ENCODE measurements around the gene CAMK1G. TPM values are rescaled to one million over a fixed set of nuclear protein-coding genes. Genes with fewer than 3 reads are reported as not detected.

The CAMK1G gene
- total RNA-seq, 1 donor from 2014 or later = 2.4 TPM

DNA sequence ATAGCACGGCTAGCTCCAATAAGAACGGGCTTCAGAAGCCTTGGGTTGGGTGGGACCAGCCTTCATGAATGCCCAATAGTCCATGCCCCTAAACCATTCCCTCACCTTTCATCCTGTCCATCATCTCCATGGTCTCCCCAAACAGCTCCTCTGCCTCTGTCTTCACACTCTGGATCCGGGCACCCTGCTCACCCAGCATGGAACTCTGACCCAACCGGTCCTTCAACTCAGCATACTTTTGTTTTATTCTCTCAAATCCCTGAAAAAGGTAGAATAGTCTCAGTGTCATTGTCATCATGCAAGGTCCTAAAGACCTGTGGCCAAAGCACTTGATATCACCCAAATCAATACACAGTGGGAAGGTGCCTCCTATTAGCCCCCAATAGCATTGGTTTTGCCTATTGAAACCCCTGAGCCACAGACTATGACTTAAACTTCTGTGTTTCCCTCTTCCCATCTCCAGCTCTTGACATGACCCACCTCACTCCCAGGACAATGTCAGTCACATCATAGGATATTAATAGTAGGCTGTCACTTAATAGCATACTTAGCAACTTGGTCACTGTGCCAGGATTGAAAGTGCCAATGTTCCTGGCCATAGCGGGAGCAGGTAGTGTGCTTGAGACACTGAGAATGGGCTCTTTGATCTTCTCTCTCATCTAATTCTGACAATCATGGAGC, 33.0 kb downstream of the CAMK1G start:
- DNase-seq (ENCODE audit: low spot score, unreplicated experiment) = no peak
- H3K27me3 Mint-ChIP-seq = no peaks in the 10 kb centered on the region
- no peaks in the 10 kb centered on the region for H3K4me1 Mint-ChIP-seq (ENCODE audit: low read depth)
- H3K36me3 Mint-ChIP-seq (ENCODE audit: insufficient read depth) = peaks cover 12% of the 10 kb centered on the region
- TF ChIP-seq, protein P1, sequence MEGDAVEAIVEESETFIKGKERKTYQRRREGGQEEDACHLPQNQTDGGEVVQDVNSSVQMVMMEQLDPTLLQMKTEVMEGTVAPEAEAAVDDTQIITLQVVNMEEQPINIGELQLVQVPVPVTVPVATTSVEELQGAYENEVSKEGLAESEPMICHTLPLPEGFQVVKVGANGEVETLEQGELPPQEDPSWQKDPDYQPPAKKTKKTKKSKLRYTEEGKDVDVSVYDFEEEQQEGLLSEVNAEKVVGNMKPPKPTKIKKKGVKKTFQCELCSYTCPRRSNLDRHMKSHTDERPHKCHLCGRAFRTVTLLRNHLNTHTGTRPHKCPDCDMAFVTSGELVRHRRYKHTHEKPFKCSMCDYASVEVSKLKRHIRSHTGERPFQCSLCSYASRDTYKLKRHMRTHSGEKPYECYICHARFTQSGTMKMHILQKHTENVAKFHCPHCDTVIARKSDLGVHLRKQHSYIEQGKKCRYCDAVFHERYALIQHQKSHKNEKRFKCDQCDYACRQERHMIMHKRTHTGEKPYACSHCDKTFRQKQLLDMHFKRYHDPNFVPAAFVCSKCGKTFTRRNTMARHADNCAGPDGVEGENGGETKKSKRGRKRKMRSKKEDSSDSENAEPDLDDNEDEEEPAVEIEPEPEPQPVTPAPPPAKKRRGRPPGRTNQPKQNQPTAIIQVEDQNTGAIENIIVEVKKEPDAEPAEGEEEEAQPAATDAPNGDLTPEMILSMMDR (IDR thresholded peaks at IDR 0.05; ENCODE audit: unreplicated experiment) = no peak
- no peak overlapping the region for H3K4me3 Mint-ChIP-seq (ENCODE audit: low read depth)
- H3K27ac Mint-ChIP-seq = no peak overlapping the region
- no peaks in the 10 kb centered on the region for H3K9me3 Mint-ChIP-seq (ENCODE audit: low read depth)

DNA sequence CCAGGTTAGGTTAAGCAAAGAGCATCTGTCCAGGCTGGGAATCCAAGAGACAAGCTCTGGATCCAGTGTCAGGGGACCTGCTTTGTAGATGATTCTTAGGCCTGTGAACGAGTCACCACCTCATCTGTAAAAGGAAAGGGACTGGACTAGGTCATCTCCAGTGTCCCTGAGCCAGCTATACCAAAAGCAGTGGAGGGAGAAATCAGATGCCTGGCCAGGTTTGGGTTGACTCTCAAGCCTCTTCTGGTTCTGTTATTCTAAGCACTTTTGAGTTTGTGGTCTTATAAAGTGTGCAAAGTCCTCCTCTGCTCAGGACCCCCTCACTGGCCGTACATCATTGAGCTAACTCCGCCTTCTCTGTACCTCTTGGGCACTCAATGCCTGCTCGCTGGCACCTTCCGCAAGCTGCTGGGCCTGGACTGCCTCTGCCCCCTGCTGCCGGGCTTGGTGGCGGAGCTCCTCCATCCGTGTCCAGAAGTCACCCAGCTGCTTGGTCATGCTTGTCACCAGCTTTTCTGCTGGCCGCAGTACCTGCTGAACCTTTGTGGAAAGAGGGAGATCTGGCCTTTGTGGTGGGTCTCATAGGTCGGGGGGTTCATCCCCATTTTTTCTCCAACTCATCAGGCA, 33.6 kb downstream of the CAMK1G start:
- H3K36me3 Mint-ChIP-seq (ENCODE audit: insufficient read depth) = peaks cover 12% of the 10 kb centered on the region
- TF ChIP-seq, protein P1 (IDR thresholded peaks at IDR 0.05; ENCODE audit: unreplicated experiment) = no peak
- H3K4me3 Mint-ChIP-seq (ENCODE audit: low read depth) = no peak overlapping the region
- no peak overlapping the region for H3K27ac Mint-ChIP-seq
- peaks cover 2% of the 10 kb centered on the region for H3K27me3 Mint-ChIP-seq
- DNase-seq (ENCODE audit: low spot score, unreplicated experiment) = no peak
- H3K9me3 Mint-ChIP-seq (ENCODE audit: low read depth) = no peaks in the 10 kb centered on the region
- no peaks in the 10 kb centered on the region for H3K4me1 Mint-ChIP-seq (ENCODE audit: low read depth)

DNA sequence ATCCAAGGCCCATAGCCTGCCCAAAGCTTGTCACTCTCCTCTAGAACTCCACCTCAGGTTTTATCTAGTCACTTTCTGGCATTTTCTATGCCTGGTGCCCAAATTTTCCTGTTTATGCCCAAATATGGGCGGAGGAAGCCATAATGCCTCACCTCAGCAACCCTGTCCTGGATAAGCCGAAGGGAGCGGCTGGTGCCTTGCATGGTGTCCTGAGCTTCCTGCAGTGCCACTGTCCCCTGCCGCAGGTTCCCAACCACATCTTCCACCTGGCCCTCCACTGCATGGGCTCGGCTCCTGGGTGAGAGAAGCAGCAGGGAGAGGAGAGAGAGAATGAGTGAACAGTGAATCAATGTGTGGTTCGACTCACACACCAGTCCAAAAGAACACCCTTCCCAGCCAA, 34.2 kb downstream of the CAMK1G start:
- Mint-ChIP-seq H3K27ac (no peak overlapping the region), H3K36me3 (ENCODE audit: insufficient read depth) (peaks cover 12% of the 10 kb centered on the region), H3K9me3 (ENCODE audit: low read depth) (no peaks in the 10 kb centered on the region), H3K27me3 (peaks cover 2% of the 10 kb centered on the region), H3K4me1 (ENCODE audit: low read depth) (no peaks in the 10 kb centered on the region), H3K4me3 (ENCODE audit: low read depth) (no peak overlapping the region)
- DNase-seq (ENCODE audit: low spot score, unreplicated experiment) = no peak
- TF ChIP-seq, protein P1 (IDR thresholded peaks at IDR 0.05; ENCODE audit: unreplicated experiment) = no peak

DNA sequence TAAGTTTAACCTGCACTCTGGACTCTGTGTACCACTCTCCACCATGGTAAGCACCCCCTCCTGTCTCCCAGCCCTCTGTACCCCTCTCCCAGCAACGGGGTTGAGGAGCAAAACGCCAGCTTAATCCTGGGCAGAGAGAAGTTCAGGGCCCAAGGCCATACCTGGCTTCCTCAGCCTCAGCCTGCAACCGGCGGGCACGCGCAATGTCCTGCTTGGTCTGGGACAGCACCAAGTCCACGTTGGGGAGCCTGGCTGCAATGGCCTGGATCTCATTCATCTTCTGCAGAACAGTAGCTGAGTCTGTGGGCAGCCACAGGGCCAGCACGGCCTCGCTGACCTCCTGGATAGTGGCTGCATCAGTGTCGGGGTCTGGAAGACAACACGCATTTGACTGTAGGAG, 34.8 kb downstream of the CAMK1G start:
- H3K27me3 Mint-ChIP-seq = peaks cover 2% of the 10 kb centered on the region
- TF ChIP-seq, protein P1 (IDR thresholded peaks at IDR 0.05; ENCODE audit: unreplicated experiment) = no peak
- H3K9me3 Mint-ChIP-seq (ENCODE audit: low read depth) = no peaks in the 10 kb centered on the region
- H3K4me1 Mint-ChIP-seq (ENCODE audit: low read depth) = no peaks in the 10 kb centered on the region
- DNase-seq (ENCODE audit: low spot score, unreplicated experiment) = no peak
- no peak overlapping the region for H3K27ac Mint-ChIP-seq
- peaks cover 12% of the 10 kb centered on the region for H3K36me3 Mint-ChIP-seq (ENCODE audit: insufficient read depth)
- no peak overlapping the region for H3K4me3 Mint-ChIP-seq (ENCODE audit: low read depth)

DNA sequence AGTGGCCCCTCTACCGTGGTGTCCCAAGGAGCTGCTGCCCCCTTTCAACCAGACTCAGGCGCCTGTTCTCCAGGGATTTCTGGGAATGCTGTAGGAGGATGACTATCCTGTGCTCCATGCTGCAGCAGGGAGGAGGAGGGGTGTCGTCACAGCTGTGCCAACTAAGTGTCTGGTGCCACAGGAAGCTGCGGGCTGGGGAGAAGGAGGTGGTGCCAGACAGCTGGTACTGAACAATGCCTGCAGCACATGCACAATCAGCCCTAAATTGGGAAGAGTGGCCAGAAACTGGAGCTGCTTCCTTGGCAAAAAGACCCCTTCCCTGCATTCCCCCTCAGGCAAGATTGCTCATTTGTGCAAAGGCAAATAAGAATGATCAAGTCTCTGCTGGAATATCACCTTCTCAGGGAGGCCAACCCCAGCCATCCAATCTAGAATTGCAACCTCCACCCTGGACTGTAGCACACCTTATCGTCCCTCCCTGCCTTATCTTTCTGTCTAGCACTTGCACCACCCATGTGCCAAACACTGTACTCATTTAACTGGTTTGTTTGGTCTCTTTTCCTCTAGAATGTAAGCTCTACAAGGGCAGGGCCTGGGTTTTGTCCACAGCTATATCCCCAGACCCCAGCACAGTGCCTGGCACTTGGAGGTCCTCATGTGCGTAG, 35.4 kb downstream of the CAMK1G start:
- no peaks in the 10 kb centered on the region for H3K9me3 Mint-ChIP-seq (ENCODE audit: low read depth)
- no peak overlapping the region for H3K4me3 Mint-ChIP-seq (ENCODE audit: low read depth)
- peaks cover 2% of the 10 kb centered on the region for H3K27me3 Mint-ChIP-seq
- DNase-seq (ENCODE audit: low spot score, unreplicated experiment) = no peak
- peaks cover 12% of the 10 kb centered on the region for H3K36me3 Mint-ChIP-seq (ENCODE audit: insufficient read depth)
- no peaks in the 10 kb centered on the region for H3K4me1 Mint-ChIP-seq (ENCODE audit: low read depth)
- TF ChIP-seq, protein P1 (IDR thresholded peaks at IDR 0.05; ENCODE audit: unreplicated experiment) = no peak
- H3K27ac Mint-ChIP-seq = no peak overlapping the region
